Tibial nerve (tissue), 4 donors: ENCODE data around the gene THAP11.

Experiments
- EP300 ChIP-seq, 2 donors: sonication (generic); formaldehyde crosslinking; IDR thresholded peaks; one replicate each; pipeline ENCODE4 v1.6.1; 2017; ENCODE audit warnings: antibody characterized with exemption in 2 of 2, mild to moderate bottlenecking in 1 of 2
- POLR2A ChIP-seq, 2 donors: fragments of 450-650 bp; IDR thresholded peaks; one replicate each; pipeline ENCODE4 v1.6.1; 2017; ENCODE audit warnings: antibody characterized with exemption in 2 of 2, mild to moderate bottlenecking in 2 of 2, moderate library complexity in 2 of 2
- TF ChIP-seq, protein P1 (sequence below), 5 experiments: fragments of 200-600 bp in 3 of 5; fragments of 450-650 bp in 2 of 5; sonication (generic) in 3 of 5; IDR thresholded peaks; one replicate each; pipeline ENCODE4 v1.5.1; 2016 to 2019; ENCODE audit warnings: antibody characterized with exemption in 5 of 5, mild to moderate bottlenecking in 3 of 5, moderate library complexity in 2 of 5

DNA sequence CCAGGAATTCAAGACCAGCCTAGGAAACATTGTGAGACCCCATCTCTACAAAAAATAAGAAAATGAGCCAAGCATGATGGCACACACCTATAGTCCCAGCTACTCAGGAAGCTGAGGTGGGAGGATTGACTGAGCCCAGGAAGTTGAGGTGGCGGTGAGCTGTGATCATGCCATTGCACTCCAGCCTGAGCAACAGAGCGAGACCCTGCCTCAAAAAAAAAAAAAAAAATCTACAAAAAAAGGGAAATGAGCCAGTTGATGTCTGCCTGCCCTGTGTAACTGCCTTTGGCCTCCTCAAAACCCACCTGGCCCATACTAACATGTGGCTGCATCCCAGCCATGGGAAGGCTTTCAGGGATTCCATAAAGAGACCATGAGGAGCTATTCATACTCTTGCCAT lies 40.2 kb upstream of the THAP11 start:
- TF ChIP-seq, protein P1, sequence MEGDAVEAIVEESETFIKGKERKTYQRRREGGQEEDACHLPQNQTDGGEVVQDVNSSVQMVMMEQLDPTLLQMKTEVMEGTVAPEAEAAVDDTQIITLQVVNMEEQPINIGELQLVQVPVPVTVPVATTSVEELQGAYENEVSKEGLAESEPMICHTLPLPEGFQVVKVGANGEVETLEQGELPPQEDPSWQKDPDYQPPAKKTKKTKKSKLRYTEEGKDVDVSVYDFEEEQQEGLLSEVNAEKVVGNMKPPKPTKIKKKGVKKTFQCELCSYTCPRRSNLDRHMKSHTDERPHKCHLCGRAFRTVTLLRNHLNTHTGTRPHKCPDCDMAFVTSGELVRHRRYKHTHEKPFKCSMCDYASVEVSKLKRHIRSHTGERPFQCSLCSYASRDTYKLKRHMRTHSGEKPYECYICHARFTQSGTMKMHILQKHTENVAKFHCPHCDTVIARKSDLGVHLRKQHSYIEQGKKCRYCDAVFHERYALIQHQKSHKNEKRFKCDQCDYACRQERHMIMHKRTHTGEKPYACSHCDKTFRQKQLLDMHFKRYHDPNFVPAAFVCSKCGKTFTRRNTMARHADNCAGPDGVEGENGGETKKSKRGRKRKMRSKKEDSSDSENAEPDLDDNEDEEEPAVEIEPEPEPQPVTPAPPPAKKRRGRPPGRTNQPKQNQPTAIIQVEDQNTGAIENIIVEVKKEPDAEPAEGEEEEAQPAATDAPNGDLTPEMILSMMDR (IDR thresholded peaks at IDR 0.05): no peak
- no peak for TF ChIP-seq EP300 (IDR thresholded peaks at IDR 0.05)
- TF ChIP-seq POLR2A (IDR thresholded peaks at IDR 0.05): no peak
